Smooth muscle cell (in vitro differentiated cells): ENCODE data around the gene WEE2. TPM values are rescaled to one million over a fixed set of nuclear protein-coding genes. Genes with fewer than 3 reads are reported as not detected.

Experiments
- DNase-seq: peaks from one replicate; lab custom pipeline; 2025; ENCODE audit not compliant: unreplicated experiment; lab: John Stamatoyannopoulos, UW
- H2AFZ ChIP-seq: fragments of 200-600 bp; sonication (generic); 2 replicates; pipeline ENCODE4 v1.6.0; 2016; ENCODE audit warnings: antibody characterized with exemption, low read depth, mild to moderate bottlenecking
- H3F3A ChIP-seq: fragments of 200-600 bp; sonication (generic); 2 replicates; pipeline ENCODE4 v1.6.0; 2017; ENCODE audit warnings: antibody characterized with exemption, low read depth
- H3K27ac ChIP-seq: fragments of 200-600 bp; sonication (generic); 2 replicates; pipeline ENCODE4 v1.5.1; 2016; ENCODE audit warnings: low read depth, mild to moderate bottlenecking
- H3K27me3 ChIP-seq: fragments of 200-600 bp; sonication (generic); 2 replicates; pipeline ENCODE4 v1.6.1; 2016; ENCODE audit warnings: low read depth, mild to moderate bottlenecking
- H3K36me3 ChIP-seq: fragments of 200-600 bp; sonication (generic); 2 replicates; pipeline ENCODE4 v1.5.1; 2016; ENCODE audit warnings: low read depth
- H3K4me1 ChIP-seq: fragments of 200-600 bp; sonication (generic); 2 replicates; pipeline ENCODE4 v1.5.1; 2016; ENCODE audit warnings: low read depth
- H3K4me2 ChIP-seq: fragments of 200-600 bp; sonication (generic); 2 replicates; pipeline ENCODE4 v1.6.0; 2016; ENCODE audit warnings: mild to moderate bottlenecking
- H3K4me3 ChIP-seq: fragments of 200-600 bp; sonication (generic); 2 replicates; pipeline ENCODE4 v1.5.1; 2016; ENCODE audit warnings: mild to moderate bottlenecking
- H3K79me2 ChIP-seq: fragments of 200-600 bp; sonication (generic); 2 replicates; pipeline ENCODE4 v1.6.0; 2016; ENCODE audit warnings: low read depth, mild to moderate bottlenecking
- H3K9ac ChIP-seq: fragments of 200-600 bp; sonication (generic); 2 replicates; pipeline ENCODE4 v1.6.0; 2016; ENCODE audit warnings: low read depth
- H3K9me3 ChIP-seq: fragments of 200-600 bp; sonication (generic); replicated peaks from 2 replicates; pipeline ENCODE4 v1.5.1; 2016; ENCODE audit warnings: low read depth
- H4K20me1 ChIP-seq: fragments of 200-600 bp; sonication (generic); 2 replicates; pipeline ENCODE4 v1.6.0; 2016; ENCODE audit warnings: low read depth
- WGBS: methylation state at CpG from one replicate; pipeline ENCODE4 v1.1.7; 2016; ENCODE audit warnings: low lambda C conversion rate; 5-methylcytosine and 5-hydroxymethylcytosine counted together
- polyA plus RNA-seq: library from polyadenylated mRNA; unstranded; fragments of >200 nt; fragmentation: Nextera tagmentation; extraction: Ambion mirVana; gene quantifications from 2 replicates; pipeline ENCODE4 v1.2.1, GENCODE V29; 2016
- total RNA-seq: library from RNA; depleted of rRNA; stranded (reverse); fragments of >200 nt; gene quantifications from 2 replicates; pipeline ENCODE4 v1.2.3, GENCODE V29; 2014
- TF ChIP-seq, protein P1 (sequence below): fragments of 200-600 bp; sonication (generic); IDR thresholded peaks from 2 replicates; pipeline ENCODE4 v1.5.1; 2017; ENCODE audit warnings: borderline replicate concordance, mild to moderate bottlenecking, antibody characterized with exemption; ENCODE audit not compliant: insufficient read depth, poor library complexity, severe bottlenecking

The WEE2 gene
- total and polyA plus RNA-seq, 2 experiments from 2014 or later: not detected

DNA sequence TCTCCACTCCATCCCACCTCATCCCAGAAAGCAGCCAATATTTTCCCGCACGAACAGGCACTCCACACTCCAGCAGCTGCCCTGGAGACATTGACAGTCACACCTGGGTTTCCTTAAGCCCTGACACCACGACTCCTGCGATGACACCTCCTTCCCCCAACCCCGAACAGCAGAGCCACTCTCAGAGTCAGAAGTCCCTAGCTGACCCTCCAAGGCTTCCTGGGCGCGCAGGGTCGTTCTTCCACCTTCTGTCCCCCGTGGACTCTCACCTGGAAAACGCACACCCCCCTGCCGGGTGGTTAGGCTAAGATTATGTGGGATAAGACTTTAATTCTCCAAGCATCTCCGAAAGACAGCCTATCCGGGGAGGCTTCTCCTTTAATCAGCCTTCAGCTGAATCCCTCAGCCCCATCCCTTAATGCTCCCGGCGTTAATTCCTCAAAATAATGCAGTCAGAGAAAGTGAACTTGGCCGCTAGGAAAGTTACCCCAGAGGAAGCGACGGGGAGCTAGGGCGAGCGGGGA lies 7.2 kb upstream of the WEE2 start:
- TF ChIP-seq, protein P1, sequence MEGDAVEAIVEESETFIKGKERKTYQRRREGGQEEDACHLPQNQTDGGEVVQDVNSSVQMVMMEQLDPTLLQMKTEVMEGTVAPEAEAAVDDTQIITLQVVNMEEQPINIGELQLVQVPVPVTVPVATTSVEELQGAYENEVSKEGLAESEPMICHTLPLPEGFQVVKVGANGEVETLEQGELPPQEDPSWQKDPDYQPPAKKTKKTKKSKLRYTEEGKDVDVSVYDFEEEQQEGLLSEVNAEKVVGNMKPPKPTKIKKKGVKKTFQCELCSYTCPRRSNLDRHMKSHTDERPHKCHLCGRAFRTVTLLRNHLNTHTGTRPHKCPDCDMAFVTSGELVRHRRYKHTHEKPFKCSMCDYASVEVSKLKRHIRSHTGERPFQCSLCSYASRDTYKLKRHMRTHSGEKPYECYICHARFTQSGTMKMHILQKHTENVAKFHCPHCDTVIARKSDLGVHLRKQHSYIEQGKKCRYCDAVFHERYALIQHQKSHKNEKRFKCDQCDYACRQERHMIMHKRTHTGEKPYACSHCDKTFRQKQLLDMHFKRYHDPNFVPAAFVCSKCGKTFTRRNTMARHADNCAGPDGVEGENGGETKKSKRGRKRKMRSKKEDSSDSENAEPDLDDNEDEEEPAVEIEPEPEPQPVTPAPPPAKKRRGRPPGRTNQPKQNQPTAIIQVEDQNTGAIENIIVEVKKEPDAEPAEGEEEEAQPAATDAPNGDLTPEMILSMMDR: no peak
- peak overlapping the region; percentile 66 for H3K9ac ChIP-seq
- WGBS: 7% methylated on average over 20 of the region's 20 CpGs
- H2AFZ ChIP-seq: no peak overlapping the region
- no peaks in the 10 kb centered on the region for H3K36me3 ChIP-seq
- peaks cover 20% of the 10 kb centered on the region for H3K4me1 ChIP-seq
- H3K27ac ChIP-seq: no peak overlapping the region
- peak overlapping the region; percentile 86 for H3K4me3 ChIP-seq
- peaks cover 3% of the 10 kb centered on the region for H3K79me2 ChIP-seq
- peaks cover 34% of the 10 kb centered on the region for H4K20me1 ChIP-seq
- H3F3A ChIP-seq: peaks cover 5% of the 10 kb centered on the region
- H3K27me3 ChIP-seq: no peaks in the 10 kb centered on the region
- H3K4me2 ChIP-seq: peak overlapping the region; percentile 96
- no peaks in the 10 kb centered on the region for H3K9me3 ChIP-seq
- DNase-seq: no peak

DNA sequence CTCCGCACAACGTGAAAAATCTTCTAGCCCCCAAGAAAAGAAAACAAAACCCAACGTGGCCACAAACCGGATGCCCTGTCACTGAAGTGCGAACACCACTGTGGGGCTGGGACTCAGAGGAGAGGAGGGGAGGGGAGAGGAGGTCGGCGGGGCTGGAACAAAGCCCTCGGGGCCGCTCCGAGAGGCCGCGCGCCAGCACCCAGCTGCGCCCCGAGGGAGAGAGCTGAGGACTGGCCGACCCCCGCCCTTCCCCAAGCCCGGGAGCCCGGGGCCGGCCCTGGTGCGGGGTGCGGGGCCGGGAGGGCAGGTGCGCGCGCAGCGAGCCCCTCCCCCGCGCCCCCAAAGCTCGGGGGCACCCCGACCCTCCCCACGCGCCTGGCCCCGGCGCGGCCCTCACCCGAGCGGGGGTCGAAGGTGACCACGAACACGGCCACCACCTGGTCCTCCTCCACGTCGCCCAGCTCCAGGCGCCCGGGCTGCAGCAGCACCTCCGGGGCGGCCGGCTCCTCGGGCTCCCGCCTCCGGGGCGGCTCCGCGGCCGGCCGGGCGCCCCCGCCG lies 6.6 kb upstream of the WEE2 start:
- peaks cover 20% of the 10 kb centered on the region for H3K4me1 ChIP-seq
- H3K9ac ChIP-seq: peak overlapping the region; percentile 66
- peaks cover 2% of the 10 kb centered on the region for H3K79me2 ChIP-seq
- no CpG with 5 or more reads among the region's 59 CpGs for WGBS
- H4K20me1 ChIP-seq: peaks cover 28% of the 10 kb centered on the region
- H3K36me3 ChIP-seq: no peaks in the 10 kb centered on the region
- peak overlapping the region; percentile 86 for H3K4me3 ChIP-seq
- H3K27ac ChIP-seq: no peak overlapping the region
- H2AFZ ChIP-seq: peak overlapping the region; percentile 58
- H3K27me3 ChIP-seq: no peaks in the 10 kb centered on the region
- no peaks in the 10 kb centered on the region for H3K9me3 ChIP-seq
- DNase-seq: peak; percentile 16
- H3F3A ChIP-seq: peaks cover 5% of the 10 kb centered on the region
- TF ChIP-seq, protein P1: no peak
- peak overlapping the region; percentile 96 for H3K4me2 ChIP-seq

DNA sequence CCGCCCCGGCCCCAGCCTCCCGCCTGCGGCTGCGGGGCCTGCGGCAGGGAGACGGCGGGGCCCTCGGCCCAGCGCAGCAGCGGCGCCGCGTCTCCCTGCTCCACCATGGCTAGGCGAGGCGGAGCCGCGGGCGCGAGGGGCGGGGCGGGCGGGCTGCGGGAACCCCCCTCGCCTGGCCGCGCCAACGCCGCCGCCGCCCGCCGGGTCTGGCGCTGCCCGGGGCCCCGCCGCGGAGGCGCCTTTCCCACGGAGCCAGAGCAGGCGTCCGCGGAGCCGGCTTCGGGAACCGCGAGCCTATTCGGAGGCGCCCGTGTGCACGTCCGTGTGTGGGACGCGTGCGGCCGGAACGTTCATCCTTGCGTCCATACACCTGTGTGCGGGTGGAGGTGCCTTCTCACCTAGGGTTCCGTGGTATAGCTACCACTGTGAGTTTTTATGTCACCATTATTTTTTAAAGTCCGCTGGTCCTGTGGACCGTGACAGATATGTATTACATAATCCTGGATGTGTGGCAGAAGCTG lies 6.0 kb upstream of the WEE2 start, which contains the start of gene DENND11:
TSS of gene DENND11 (minus strand) at position 120 of the 521 bp plus-strand sequence. CDS start at position 107, 13 bp downstream.
- peak within 1 kb of the TSS; percentile 96 for H2AFZ ChIP-seq
- H3K4me3 ChIP-seq: peak within 1 kb of the TSS; percentile 86
- H4K20me1 ChIP-seq: peaks cover 22% of the 10 kb centered on the region
- no peaks in the 10 kb centered on the region for H3K79me2 ChIP-seq
- H3K36me3 ChIP-seq: no peaks in the 10 kb centered on the region
- no peaks in the 10 kb centered on the region for H3K27me3 ChIP-seq
- H3K4me1 ChIP-seq: peaks cover 20% of the 10 kb centered on the region
- WGBS: under 1% methylated on average over 32 of the region's 62 CpGs
- H3K9ac ChIP-seq: peak within 1 kb of the TSS; percentile 66
- no peaks in the 10 kb centered on the region for H3K9me3 ChIP-seq
- DNase-seq: peak; percentile 16
- TF ChIP-seq, protein P1: no peak
- no peak within 1 kb of the TSS for H3K27ac ChIP-seq
- peaks cover 5% of the 10 kb centered on the region for H3F3A ChIP-seq
- H3K4me2 ChIP-seq: peak within 1 kb of the TSS; percentile 99
